ENCODE data around the gene RPS14. TPM values are rescaled to one million over a fixed set of nuclear protein-coding genes. Genes with fewer than 3 reads are reported as not detected.
"Not testable (repeated sequence)": the region's sequence is repeated elsewhere in the genome, so short reads cannot be mapped to it uniquely, and the experiment has no call there.

The RPS14 gene
- polyA plus RNA-seq, 12 donors: 1,384 to 3,526 (median 2,659) TPM; not detected in 1

GRCh38 chr5:150487199-150488061 lies 37.9 kb upstream of the RPS14 start:
- DNase-seq: no peak

GRCh38 chr5:150486402-150487198 lies 37.1 kb upstream of the RPS14 start:
- peak; percentile 83 for DNase-seq

- no peak for DNase-seq
Observed at GRCh38 chr5:150485693-150486401, 36.3 kb upstream of the RPS14 start.

- no peak for DNase-seq
Observed at GRCh38 chr5:150484964-150485692, 35.6 kb upstream of the RPS14 start.

GRCh38 chr5:150481972-150482406 lies 32.5 kb upstream of the RPS14 start:
- DNase-seq: no peak

GRCh38 chr5:150481708-150481965 lies 32.1 kb upstream of the RPS14 start:
- no peak for DNase-seq

GRCh38 chr5:150479416-150479815 lies 29.9 kb upstream of the RPS14 start:
- no peak for DNase-seq

- DNase-seq: not testable (repeated sequence)
Observed at GRCh38 chr5:150476568-150476967, 27.0 kb upstream of the RPS14 start.

- DNase-seq: no peak
Observed at GRCh38 chr5:150473673-150474358, 24.3 kb upstream of the RPS14 start.

GRCh38 chr5:150469718-150470469 lies 20.4 kb upstream of the RPS14 start:
- no peak for DNase-seq

- DNase-seq: no peak
Observed at GRCh38 chr5:150468206-150468605, 18.7 kb upstream of the RPS14 start.

- no peak for DNase-seq
Observed at GRCh38 chr5:150465927-150466326, 16.4 kb upstream of the RPS14 start.

- peak; percentile 71 for DNase-seq
Observed at GRCh38 chr5:150464554-150465012, 15.0 kb upstream of the RPS14 start.

- no peak for DNase-seq
Observed at GRCh38 chr5:150461231-150461630, 11.7 kb upstream of the RPS14 start.

- no peak for DNase-seq
Observed at GRCh38 chr5:150460781-150461180, 11.2 kb upstream of the RPS14 start.

GRCh38 chr5:150458802-150459557 lies 9.4 kb upstream of the RPS14 start:
- DNase-seq: peak; percentile 76

- no peak for DNase-seq
Observed at GRCh38 chr5:150457562-150458240, 8.2 kb upstream of the RPS14 start.

GRCh38 chr5:150457121-150457520 lies 7.6 kb upstream of the RPS14 start:
- no peak for DNase-seq

Data from muscle of arm (tissue), 12 donors.